ENCODE results near the gene IL11.
"Not testable (repeated sequence)": the region's sequence is repeated elsewhere in the genome, so short reads cannot be mapped to it uniquely, and the experiment has no call there.

The IL11 gene

DNA sequence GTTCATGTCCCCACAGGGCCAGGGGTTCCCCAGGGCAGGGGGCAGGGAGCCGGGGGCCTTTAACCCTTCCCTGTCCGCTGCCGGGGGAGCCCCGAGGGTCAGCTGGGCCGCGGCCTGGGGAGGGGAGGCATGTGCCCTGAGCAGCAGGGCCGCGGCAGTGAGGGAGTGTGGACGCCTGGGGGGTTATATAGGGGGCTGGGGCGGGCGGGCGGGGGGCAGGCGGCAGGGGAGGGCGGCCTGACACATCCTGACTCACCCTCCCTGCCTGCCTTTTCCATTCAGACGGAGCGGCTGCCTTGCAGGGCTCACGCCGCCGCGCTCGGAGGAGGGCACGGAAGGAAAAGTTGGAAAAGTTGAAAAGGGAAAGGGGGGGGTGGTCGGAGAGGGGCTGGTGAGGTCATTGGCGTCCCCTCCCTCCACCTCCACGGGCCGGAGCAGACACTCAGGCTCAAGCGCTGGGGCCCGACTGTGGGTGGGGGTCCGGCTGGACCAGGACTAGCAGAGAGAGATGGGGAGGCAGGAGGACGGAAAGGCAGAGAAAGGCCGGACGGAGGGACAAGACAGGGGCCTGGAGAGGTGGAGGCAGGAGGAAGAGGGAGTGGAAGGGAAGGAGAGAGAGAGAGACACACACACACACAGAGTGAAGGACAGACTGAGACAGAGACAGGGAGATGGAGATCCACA is at the start of gene IL11:
Gene IL11, minus strand, starts transcription at position 159 of the 684 bp plus-strand sequence. Its CDS starts 153 bp downstream, at position 6.
- no peak for TF ChIP-seq GATA3 (IDR thresholded peaks at IDR 0.05; ENCODE audit: low read depth, low read length)
- no peak for TF ChIP-seq GATA2 (IDR thresholded peaks at IDR 0.05; ENCODE audit: low read depth, low read length)

DNA sequence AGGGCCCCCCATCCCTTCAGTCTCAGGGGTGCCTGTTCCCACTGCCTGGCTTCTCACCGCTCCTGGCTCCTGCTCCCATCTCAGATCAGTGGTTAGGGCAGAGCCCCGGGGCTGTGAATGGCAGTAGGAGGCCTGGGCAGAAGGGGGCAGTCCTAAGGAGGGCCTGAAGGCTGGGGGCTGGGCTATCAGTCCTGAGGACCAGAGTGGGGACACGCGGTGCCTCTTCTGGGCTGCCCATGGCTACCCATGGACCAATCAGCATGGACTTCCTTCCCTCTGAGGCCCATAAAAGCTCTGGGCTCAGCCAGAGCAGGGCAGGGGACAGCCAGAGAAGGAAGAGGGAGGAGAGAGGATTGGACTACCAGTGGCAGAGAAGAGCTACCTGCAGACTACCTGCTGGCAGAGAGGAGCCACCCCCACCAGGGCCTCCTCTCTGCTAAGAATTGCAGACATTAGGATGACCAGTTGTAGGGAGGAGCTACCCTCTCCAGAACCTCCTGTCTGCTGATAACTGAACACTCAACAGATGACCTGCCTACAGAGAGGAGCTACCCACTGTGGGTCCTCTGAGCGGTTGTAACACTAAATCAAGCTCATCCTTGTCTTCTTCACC is 49.5 kb upstream of the IL11 start:
- TF ChIP-seq GATA2 (IDR thresholded peaks at IDR 0.05; ENCODE audit: low read depth, low read length) (no peak), GATA3 (IDR thresholded peaks at IDR 0.05; ENCODE audit: low read depth, low read length) (no peak)

DNA sequence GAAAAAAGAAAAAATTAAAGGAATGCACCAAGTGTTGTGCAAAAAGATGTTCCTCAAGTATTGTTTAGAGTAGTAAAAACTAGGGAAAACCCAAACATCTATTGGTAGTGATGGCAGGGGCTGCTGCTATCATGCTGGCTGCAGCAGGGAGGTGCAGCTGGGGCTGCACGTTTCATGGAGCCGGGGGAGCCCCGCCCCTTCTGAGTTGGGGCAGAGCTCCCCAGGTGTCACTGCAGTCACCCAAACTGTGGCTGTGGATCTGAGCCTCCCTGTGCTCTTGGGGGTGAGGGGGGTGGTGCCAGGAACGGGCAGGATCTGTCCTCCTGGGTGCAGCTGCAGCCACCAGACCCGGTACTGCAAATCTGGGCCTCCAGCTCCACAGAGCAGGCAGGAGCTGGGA is 48.8 kb upstream of the IL11 start:
- TF ChIP-seq GATA2 (IDR thresholded peaks at IDR 0.05; ENCODE audit: low read depth, low read length) (no peak), GATA3 (IDR thresholded peaks at IDR 0.05; ENCODE audit: low read depth, low read length) (no peak)

DNA sequence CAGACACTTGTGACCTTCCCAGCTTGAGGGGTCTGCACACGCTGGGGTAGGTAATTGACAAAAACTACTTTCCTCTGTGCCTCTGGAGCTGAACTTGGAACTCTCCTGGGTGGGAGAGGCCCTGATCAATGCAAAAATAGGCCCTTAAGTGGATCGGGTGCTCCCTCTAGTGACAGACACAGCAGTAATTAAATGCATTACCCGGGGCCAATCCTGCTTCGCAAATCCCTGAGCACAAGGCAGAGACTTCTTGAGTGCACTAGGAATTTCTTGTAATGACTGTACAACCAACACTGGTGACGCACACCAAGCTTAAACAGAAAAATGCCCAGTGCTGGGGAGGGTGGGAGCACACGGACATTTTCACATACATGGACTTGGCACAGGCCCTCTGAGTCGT is 47.9 kb upstream of the IL11 start:
- TF ChIP-seq GATA3 (IDR thresholded peaks at IDR 0.05; ENCODE audit: low read depth, low read length) (no peak), GATA2 (IDR thresholded peaks at IDR 0.05; ENCODE audit: low read depth, low read length) (no peak)

DNA sequence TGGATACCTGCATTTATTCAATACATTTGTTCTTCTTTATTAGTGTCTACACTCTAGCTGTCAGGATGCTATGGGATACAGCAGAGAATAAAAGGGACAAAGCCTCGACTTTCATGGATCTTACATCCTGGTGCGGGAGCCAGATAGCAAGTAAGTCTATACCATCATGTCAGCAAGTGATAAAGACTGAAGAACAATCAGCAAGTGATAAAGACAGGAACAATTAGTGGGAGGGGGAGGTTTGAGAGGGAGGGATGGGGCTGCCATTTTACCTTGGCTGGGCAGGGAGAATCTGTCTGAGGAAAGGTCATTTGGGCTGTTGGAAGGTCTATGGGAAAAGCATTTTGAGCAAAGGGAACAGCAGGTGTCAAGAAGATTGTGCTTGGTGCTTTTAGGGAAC is 39.9 kb upstream of the IL11 start:
- TF ChIP-seq GATA2 (IDR thresholded peaks at IDR 0.05; ENCODE audit: low read depth, low read length) (no peak), GATA3 (IDR thresholded peaks at IDR 0.05; ENCODE audit: low read depth, low read length) (no peak)

DNA sequence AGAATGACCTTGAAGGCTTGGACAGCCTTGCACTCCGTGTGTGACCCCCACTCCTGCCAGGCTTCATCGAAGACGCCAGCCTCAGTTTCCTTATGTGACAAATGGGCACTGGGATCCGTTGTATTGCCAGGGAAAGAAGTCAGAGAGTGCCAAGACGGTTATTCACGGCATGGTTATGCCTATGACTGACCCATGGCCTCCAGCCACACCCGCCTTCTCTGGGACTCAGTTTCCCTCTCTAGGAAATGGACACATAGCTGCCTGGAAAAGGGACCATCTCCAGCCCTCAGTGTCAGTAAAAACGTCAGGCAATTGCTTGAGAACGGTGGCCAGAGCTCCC is 38.2 kb upstream of the IL11 start:
- TF ChIP-seq GATA3 (IDR thresholded peaks at IDR 0.05; ENCODE audit: low read depth, low read length) (no peak), GATA2 (IDR thresholded peaks at IDR 0.05; ENCODE audit: low read depth, low read length) (no peak)

DNA sequence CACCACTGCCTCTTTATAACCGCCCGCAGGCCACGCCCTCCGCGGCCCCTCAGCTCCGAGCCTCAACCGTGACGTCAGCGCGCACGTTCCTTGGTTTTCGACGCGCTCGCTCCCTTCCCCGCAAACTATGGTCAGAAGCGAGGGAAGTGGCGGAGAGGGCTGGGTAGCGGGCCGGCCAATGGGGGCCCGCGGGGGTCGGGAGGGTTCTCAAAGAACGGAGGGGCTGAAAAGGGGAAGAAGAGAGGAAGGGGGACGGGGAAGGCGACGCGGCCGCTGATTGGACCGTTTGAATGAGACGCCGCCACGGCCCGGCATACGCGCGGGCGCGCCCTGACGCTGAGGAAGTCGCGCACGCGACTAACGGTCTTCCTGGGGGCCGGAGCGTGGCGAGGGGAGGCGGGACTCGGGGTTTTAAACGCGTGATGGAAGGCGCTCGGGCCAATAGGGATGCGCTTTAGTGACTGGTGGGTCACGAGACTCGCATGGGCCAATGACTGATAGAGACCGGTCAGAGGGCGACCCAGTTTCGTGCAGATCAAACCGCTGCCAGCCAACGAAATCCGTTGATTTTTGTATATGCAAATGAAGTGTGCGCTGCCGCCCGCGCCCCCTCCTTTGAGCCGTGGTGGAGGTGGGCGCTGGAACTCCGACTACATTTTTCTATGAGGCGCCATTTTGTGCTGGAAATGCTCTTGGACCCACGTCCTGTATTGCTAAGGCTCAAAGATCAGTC is 37.7 kb upstream of the IL11 start:
- no peak for TF ChIP-seq GATA3 (IDR thresholded peaks at IDR 0.05; ENCODE audit: low read depth, low read length)
- TF ChIP-seq GATA2 (IDR thresholded peaks at IDR 0.05; ENCODE audit: low read depth, low read length): no peak

DNA sequence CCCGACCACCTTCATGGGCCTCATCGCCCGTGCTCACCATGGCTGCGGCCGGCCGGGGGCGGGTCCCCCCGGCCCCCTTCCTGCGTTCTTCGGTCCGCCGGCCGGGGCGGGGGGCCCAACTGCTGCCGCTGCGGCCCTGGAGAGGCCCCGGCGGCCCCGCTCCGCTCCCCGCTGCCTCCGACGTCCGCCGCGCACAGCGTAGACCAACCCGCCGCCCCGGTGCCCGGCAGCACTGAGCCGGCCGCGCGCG is 37.2 kb upstream of the IL11 start, which contains the start of gene UBE2S:
Gene UBE2S, minus strand, starts transcription at position 239 of the 250 bp plus-strand sequence. Its CDS starts 199 bp downstream, at position 40.
- TF ChIP-seq GATA3, GATA2 (IDR thresholded peaks at IDR 0.05; ENCODE audit: low read depth, low read length): not testable (repeated sequence)

DNA sequence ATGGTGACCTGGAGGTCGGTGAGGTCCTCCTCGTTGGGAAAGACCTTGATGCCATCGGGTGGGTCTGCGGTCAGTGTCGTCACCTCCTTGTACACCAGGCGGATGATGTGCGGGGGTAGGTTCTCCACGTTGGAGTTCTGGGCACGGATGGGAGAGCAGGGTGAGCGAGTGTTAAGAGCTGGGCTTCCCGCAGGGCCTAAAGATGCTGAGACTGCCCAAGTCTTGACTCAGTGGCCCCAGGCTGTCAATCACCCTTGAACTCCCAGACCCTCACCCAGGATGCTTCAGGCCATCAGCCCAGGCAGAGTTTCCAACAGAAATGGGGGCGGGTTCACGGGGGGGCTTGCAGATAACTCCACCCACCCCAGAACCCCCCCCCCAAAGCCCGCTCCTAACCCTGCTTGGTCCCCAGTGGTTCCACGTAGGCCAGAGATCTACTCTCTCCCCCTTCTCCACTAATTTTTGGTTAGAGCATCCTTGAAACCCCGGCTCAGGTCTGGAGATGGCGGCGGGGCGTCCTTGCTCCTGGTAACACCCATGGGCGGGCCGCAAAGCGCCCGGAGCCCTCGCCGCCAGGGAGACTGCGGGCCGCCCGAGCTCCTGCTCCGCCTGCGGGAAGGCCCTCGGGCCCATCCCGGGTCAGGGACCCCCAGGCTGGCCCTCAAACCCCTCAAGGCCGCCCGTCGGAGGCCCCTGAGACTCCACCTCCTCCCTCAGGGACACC is 36.7 kb upstream of the IL11 start:
- no peak for TF ChIP-seq GATA2 (IDR thresholded peaks at IDR 0.05; ENCODE audit: low read depth, low read length)
- no peak for TF ChIP-seq GATA3 (IDR thresholded peaks at IDR 0.05; ENCODE audit: low read depth, low read length)

DNA sequence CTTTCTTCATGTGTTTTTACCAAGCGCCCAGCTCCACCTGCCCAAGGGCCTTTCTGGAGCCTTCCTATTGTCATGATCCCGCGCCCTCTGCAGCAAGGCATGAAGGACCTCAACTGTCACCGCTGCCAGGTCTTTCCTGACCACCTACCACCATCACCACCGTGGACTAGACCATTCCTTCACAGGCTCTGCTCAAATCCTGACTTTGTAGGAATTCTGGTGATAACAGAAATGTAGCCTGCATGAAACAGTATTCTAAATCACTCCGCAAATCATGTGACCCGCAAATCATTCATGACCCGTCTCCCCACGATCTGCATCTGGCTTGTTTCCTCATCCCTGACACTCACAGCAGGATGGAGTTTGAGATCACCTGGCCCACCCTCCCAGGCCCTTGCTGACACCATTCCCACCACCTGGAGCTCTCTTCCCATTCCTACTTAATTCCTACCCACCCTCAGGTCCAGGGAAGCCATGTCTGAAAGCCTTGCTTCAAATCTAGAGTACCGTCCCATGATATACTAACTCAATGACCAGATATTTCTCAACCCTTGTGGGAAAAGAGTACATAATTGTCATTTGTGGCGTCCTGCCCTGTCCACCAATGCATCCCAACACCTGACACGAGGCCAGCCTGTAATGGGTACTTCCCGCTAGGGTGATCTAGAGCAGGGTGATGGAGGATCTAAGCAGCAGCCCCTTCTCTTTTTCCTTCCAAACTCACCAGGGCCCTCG is 36.0 kb upstream of the IL11 start:
- no peak for TF ChIP-seq GATA3 (IDR thresholded peaks at IDR 0.05; ENCODE audit: low read depth, low read length)
- TF ChIP-seq GATA2 (IDR thresholded peaks at IDR 0.05; ENCODE audit: low read depth, low read length): no peak

DNA sequence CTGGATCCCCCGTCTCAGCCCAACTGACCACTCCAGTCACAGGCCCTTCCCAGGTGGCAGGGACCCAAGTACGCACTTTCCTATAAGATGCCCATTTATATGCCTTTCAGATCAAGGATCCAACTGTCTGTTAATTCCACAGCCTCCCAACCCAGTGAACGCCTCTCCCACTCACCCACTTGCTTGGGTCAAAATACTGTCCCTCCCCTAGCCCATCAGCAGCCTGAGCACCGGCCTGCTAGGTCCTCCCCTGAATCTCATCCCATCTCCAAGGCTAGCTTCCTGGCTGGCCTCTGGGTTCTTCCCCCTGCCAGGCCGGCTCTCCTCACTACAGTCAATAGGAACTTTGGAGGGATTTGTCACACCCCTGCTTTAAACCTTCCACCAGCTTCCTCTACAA is 35.4 kb upstream of the IL11 start:
- TF ChIP-seq GATA2 (IDR thresholded peaks at IDR 0.05; ENCODE audit: low read depth, low read length) (no peak), GATA3 (IDR thresholded peaks at IDR 0.05; ENCODE audit: low read depth, low read length) (no peak)

DNA sequence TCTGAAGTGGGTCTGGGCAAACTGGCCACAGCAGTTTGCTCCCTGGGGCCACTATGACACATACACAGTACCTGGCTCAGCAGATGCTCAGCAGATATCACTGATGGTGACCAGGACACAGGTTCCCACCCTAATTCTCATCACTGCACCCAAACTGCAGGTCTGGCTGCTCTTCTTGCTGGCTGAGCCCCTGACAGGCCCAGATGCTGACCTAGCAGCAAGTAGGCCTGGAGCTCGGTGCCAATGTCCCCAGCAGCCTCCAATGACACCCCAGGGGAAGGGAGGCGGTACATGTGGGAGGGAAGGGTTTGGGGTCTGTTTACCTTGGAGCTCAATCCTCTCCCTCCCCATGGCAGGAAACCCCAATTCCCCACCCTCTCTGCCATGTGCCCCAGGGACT is 32.2 kb upstream of the IL11 start:
- TF ChIP-seq GATA2 (IDR thresholded peaks at IDR 0.05; ENCODE audit: low read depth, low read length): no peak
- no peak for TF ChIP-seq GATA3 (IDR thresholded peaks at IDR 0.05; ENCODE audit: low read depth, low read length)

DNA sequence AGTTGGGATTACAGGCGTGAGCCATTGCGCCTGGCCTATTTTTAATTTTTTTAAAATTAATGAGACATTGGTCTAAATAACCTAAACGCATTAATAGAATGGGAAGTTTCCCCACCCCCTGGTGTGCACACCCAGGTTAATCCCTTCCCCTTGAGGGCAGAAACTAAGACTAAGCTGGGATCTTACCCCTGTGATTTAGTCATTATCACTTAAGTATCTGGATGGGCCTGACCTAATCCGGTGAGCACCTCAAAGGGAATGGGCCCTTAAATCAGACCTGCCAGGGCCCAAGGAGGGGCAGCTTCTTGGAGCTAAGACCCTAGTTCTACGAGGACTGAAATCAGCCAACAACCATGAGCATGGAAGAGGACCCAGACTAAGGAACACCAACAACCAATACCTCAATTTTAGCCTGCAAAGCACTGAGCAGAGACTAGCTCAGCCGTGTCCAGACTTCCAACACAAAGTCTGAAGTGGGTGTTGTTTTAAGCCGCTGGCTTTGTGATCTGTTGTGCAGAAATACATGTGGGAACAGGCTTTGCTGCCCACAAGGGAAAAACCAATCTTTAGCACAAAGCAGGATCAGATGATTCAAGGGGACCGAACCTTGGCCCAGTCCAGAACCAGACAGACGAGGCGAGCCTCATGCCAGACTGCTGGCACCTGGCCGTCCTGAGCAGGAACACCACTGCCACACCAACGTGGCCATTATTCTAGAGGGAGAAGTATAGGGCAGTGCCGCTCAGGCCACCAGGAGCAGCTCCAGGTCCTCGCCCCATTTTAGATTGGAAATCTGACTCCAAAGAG is 30.2 kb upstream of the IL11 start:
- no peak for TF ChIP-seq GATA2 (IDR thresholded peaks at IDR 0.05; ENCODE audit: low read depth, low read length)
- no peak for TF ChIP-seq GATA3 (IDR thresholded peaks at IDR 0.05; ENCODE audit: low read depth, low read length)

All from SH-SY5Y (cell line).